H1 (cell line): Measurements from ENCODE around the gene PPP1R12C. TPM values are rescaled to one million over a fixed set of nuclear protein-coding genes. Genes with fewer than 3 reads are reported as not detected.

ENCODE experiments used
- CTCF ChIA-PET: fragments of 300-600 bp; sonication (Branson Sonifier 250); formaldehyde crosslinking; loops from one replicate; lab custom pipeline; 2021; ENCODE audit not compliant: partially characterized antibody; lab: Charles Lee
- POLR2A ChIA-PET: fragments of 300-600 bp; sonication (Branson Sonifier 250); formaldehyde crosslinking; loops from one replicate; lab custom pipeline; 2021; ENCODE audit warnings: inconsistent platforms; ENCODE audit not compliant: partially characterized antibody; lab: Charles Lee
- DNase-seq, 2 experiments: peaks; one replicate each; pipeline versions ENCODE4 v3.0.0 to v3.0.0-alpha.2; 2010 to 2022; ENCODE audit warnings: low spot score in 2 of 2, low read depth in 1 of 2, mixed read lengths in 1 of 2
- FAIRE-seq: peaks from 2 replicates; lab custom pipeline; 2011; peaks lifted over from hg19 to GRCh38; lab: Jason Lieb, UNC
- H2AFZ ChIP-seq: 2 replicates; pipeline ENCODE4 v1.8.1; 2012; ENCODE audit warnings: low read length, inconsistent platforms
- H2AK5ac ChIP-seq: 2 replicates; pipeline ENCODE4 v1.6.1; 2013; ENCODE audit warnings: low read depth, low read length
- H2BK120ac ChIP-seq: replicated peaks from 2 replicates; pipeline ENCODE3; 2013; ENCODE audit warnings: low read depth, low read length, inconsistent platforms
- H2BK12ac ChIP-seq: 2 replicates; pipeline ENCODE4 v1.6.1; 2013; ENCODE audit warnings: low read depth, low read length
- H2BK15ac ChIP-seq: 2 replicates; pipeline ENCODE4 v1.6.1; 2013; ENCODE audit warnings: low read length
- H2BK20ac ChIP-seq: 2 replicates; pipeline ENCODE4 v1.6.1; 2013; ENCODE audit warnings: low read length
- H2BK5ac ChIP-seq: 2 replicates; pipeline ENCODE4 v1.6.1; 2013; ENCODE audit warnings: low read depth, low read length
- H3K14ac ChIP-seq: 2 replicates; pipeline ENCODE4 v1.6.1; 2013; ENCODE audit warnings: inconsistent platforms; ENCODE audit not compliant: insufficient read length
- H3K18ac ChIP-seq: 2 replicates; pipeline ENCODE4 v1.6.1; 2013; ENCODE audit warnings: low read length; ENCODE audit errors: extremely low read depth
- H3K23ac ChIP-seq: 2 replicates; pipeline ENCODE4 v1.6.1; 2013; ENCODE audit warnings: inconsistent platforms; ENCODE audit not compliant: insufficient read length
- H3K23me2 ChIP-seq: 2 replicates; pipeline ENCODE4 v1.6.1; 2013; ENCODE audit warnings: low read depth, low read length
- H3K27ac ChIP-seq: 2 replicates; pipeline ENCODE4 v1.6.1; 2011; ENCODE audit warnings: low read depth, low read length, inconsistent platforms
- H3K27me3 ChIP-seq, 4 experiments: replicated peaks in 1 of 4; 1 replicate in 1 of 4; 2 replicates in 3 of 4; pipeline versions ENCODE4 v1.6.1 to v1.8.1; 2011 to 2013; ENCODE audit warnings: low read length in 3 of 4, mild to moderate bottlenecking in 3 of 4, inconsistent platforms in 2 of 4, mixed read lengths in 2 of 4, moderate library complexity in 1 of 4; ENCODE audit not compliant: control insufficient read depth in 3 of 4, insufficient read depth in 3 of 4; ENCODE audit errors: extremely low read depth in 1 of 4
- H3K36me3 ChIP-seq, 4 experiments: 2 replicates each; pipeline versions ENCODE4 v1.6.1 to v1.8.1; 2011 to 2013; ENCODE audit warnings: mild to moderate bottlenecking in 4 of 4, low read length in 3 of 4, moderate library complexity in 2 of 4, control low read depth in 1 of 4, inconsistent platforms in 1 of 4; ENCODE audit not compliant: insufficient read depth in 4 of 4, control insufficient read depth in 2 of 4
- H3K4ac ChIP-seq: replicated peaks from 2 replicates; pipeline ENCODE3; 2013; ENCODE audit warnings: low read length, low read depth, mixed read lengths, inconsistent platforms; ENCODE audit not compliant: insufficient read length
- H3K4me1 ChIP-seq, 4 experiments: replicated peaks in 1 of 4; 1 replicate in 1 of 4; 2 replicates in 3 of 4; pipeline versions ENCODE4 v1.6.1 to v1.8.1; 2011 to 2013; ENCODE audit warnings: low read length in 3 of 4, inconsistent platforms in 2 of 4, mixed read lengths in 1 of 4; ENCODE audit not compliant: insufficient read depth in 4 of 4, control insufficient read depth in 3 of 4
- H3K4me2 ChIP-seq, 2 experiments: 2 replicates each; pipeline versions ENCODE4 v1.6.1 to v1.8.1; 2011 to 2013; ENCODE audit warnings: low read depth in 2 of 2, low read length in 2 of 2, control low read depth in 1 of 2, inconsistent platforms in 1 of 2, mild to moderate bottlenecking in 1 of 2; ENCODE audit not compliant: insufficient read depth in 1 of 2
- H3K4me3 ChIP-seq, 4 experiments: fragments of 200-600, 300-600 bp in 1 of 4; sonication (generic), shearing (Covaris generic), sonication (Bioruptor Twin) in 1 of 4; 2 replicates each; pipeline versions ENCODE4 v1.5.1 to v1.8.1; 2011 to 2016; ENCODE audit warnings: low read length in 4 of 4, low read depth in 3 of 4, control low read depth in 2 of 4, inconsistent platforms in 2 of 4, mild to moderate bottlenecking in 2 of 4, mixed read lengths in 1 of 4, moderate library complexity in 1 of 4; ENCODE audit not compliant: insufficient read depth in 2 of 4; ENCODE audit errors: extremely low read depth in 1 of 4
- H3K56ac ChIP-seq: replicated peaks from 2 replicates; pipeline ENCODE3; 2013; ENCODE audit warnings: low read depth, mild to moderate bottlenecking, mixed read lengths, low read length, inconsistent platforms; ENCODE audit not compliant: insufficient read length
- H3K79me1 ChIP-seq: 2 replicates; pipeline ENCODE4 v1.6.1; 2013; ENCODE audit warnings: low read depth, low read length, control low read depth
- H3K79me2 ChIP-seq, 2 experiments: 2 replicates each; pipeline versions ENCODE4 v1.6.1 to v1.8.1; 2012 to 2013; ENCODE audit warnings: low read length in 2 of 2, mild to moderate bottlenecking in 2 of 2, inconsistent platforms in 1 of 2; ENCODE audit not compliant: insufficient read depth in 2 of 2, control insufficient read depth in 1 of 2
- H3K9ac ChIP-seq, 4 experiments: replicated peaks in 1 of 4; 1 replicate in 1 of 4; 2 replicates in 3 of 4; pipeline versions ENCODE4 v1.6.1 to v1.8.1; 2011 to 2013; ENCODE audit warnings: low read depth in 3 of 4, low read length in 3 of 4, control low read depth in 2 of 4, mild to moderate bottlenecking in 2 of 4, moderate library complexity in 2 of 4, inconsistent platforms in 1 of 4; ENCODE audit errors: extremely low read depth in 1 of 4
- H3K9me3 ChIP-seq, 2 experiments: 2 replicates each; pipeline versions ENCODE4 v1.6.1 to v1.8.1; 2012 to 2013; ENCODE audit warnings: mild to moderate bottlenecking in 2 of 2, moderate library complexity in 2 of 2, control low read depth in 1 of 2, inconsistent platforms in 1 of 2, low read depth in 1 of 2, low read length in 1 of 2, mixed read lengths in 1 of 2; ENCODE audit not compliant: insufficient read depth in 2 of 2
- H4K20me1 ChIP-seq, 2 experiments: replicated peaks in 1 of 2; 2 replicates each; pipeline versions ENCODE3 to v1.8.1; 2011 to 2013; ENCODE audit warnings: inconsistent platforms in 2 of 2, low read length in 2 of 2, mild to moderate bottlenecking in 1 of 2; ENCODE audit not compliant: insufficient read depth in 2 of 2, control insufficient read depth in 1 of 2
- H4K5ac ChIP-seq: 2 replicates; pipeline ENCODE4 v1.6.1; 2013; ENCODE audit warnings: low read length, low read depth, mixed read lengths, inconsistent platforms; ENCODE audit not compliant: insufficient read length
- H4K8ac ChIP-seq: 2 replicates; pipeline ENCODE4 v1.8.0; 2013; ENCODE audit warnings: mild to moderate bottlenecking, moderate library complexity, low read length, inconsistent platforms; ENCODE audit not compliant: insufficient read depth; ENCODE audit errors: extremely low read depth
- H4K91ac ChIP-seq: replicated peaks from 2 replicates; pipeline ENCODE3; 2013; ENCODE audit warnings: low read length, mixed read lengths, inconsistent platforms; ENCODE audit not compliant: insufficient read length
- ASH2L ChIP-seq: fragments of 200-600, 300-600 bp; sonication (generic); IDR thresholded peaks from one replicate; pipeline ENCODE4 v1.7.1; 2017; ENCODE audit warnings: low read length
- CREB1 ChIP-seq: IDR thresholded peaks from 2 replicates; pipeline ENCODE4 v1.6.1; 2012; ENCODE audit warnings: inconsistent platforms
- HDAC6 ChIP-seq: IDR thresholded peaks from one replicate; pipeline ENCODE4 v1.7.1; 2012; ENCODE audit warnings: low read depth, mild to moderate bottlenecking, inconsistent platforms, low read length, moderate library complexity
- KDM4A ChIP-seq: IDR thresholded peaks from one replicate; pipeline ENCODE4 v1.7.1; 2012; ENCODE audit warnings: low read depth, mild to moderate bottlenecking, moderate library complexity, low read length, inconsistent platforms; ENCODE audit not compliant: severe bottlenecking
- RNF2 ChIP-seq: fragments of 200-900, 300-1000 bp; sonication (generic); IDR thresholded peaks from 2 replicates; pipeline ENCODE4 v1.7.1; 2016; ENCODE audit warnings: borderline replicate concordance, low read depth, mild to moderate bottlenecking, antibody characterized with exemption, low read length; ENCODE audit not compliant: poor library complexity, severe bottlenecking; ENCODE audit errors: missing control alignments
- TBP ChIP-seq: IDR thresholded peaks from 2 replicates; pipeline ENCODE4 v1.6.1; 2011; ENCODE audit warnings: low read depth, low read length, improper control_type of control experiment
- WGBS, 2 experiments: shearing (Covaris generic) in 1 of 2; methylation state at CpG; one replicate each; pipeline versions ENCODE4 v1.1.6 to v1.1.7; 2013 to 2015; ENCODE audit warnings: low lambda C conversion rate in 2 of 2, mixed read lengths in 2 of 2, inconsistent platforms in 1 of 2, low coverage in 1 of 2, missing lambda C conversion rate in 1 of 2; ENCODE audit not compliant: insufficient replicate concordance in 2 of 2, insufficient coverage in 1 of 2, insufficient read length in 1 of 2; ENCODE audit errors: extremely low coverage in 1 of 2, missing lambda C conversion rate in 1 of 2; 5-methylcytosine and 5-hydroxymethylcytosine counted together
- polyA plus RNA-seq, 7 experiments: library from polyadenylated mRNA; depleted of rRNA in 3 of 7; stranded (reverse) in 5 of 7; unstranded in 2 of 7; fragments of >200 nt in 5 of 7; fragments of 200-250 nt in 2 of 7; gene quantifications; 1 replicate in 5 of 7; 2 replicates in 1 of 7; 4 replicates in 1 of 7; pipeline versions ENCODE4 v1.2.1 to v1.2.3, GENCODE V29; 2011 to 2013; ENCODE audit warnings: missing spikeins in 2 of 7, mixed read lengths in 2 of 7
- total RNA-seq: library from RNA; stranded (reverse); fragmentation: NEBNext Ultra II Directional; extraction: Animal tissue kit (Norgen Biotek cat#: 25700); gene quantifications from 2 replicates; pipeline ENCODE4 v1.2.1, GENCODE V29; 2021
- TF ChIP-seq, protein P1 (sequence below), 3 experiments: IDR thresholded peaks; 1 replicate in 2 of 3; 2 replicates in 1 of 3; pipeline versions ENCODE4 v1.5.1 to v1.6.1; 2011; ENCODE audit warnings: low read length in 3 of 3, mild to moderate bottlenecking in 3 of 3, inconsistent platforms in 2 of 3, low read depth in 1 of 3, moderate library complexity in 1 of 3; ENCODE audit not compliant: insufficient read depth in 1 of 3; ENCODE audit errors: control extremely low read depth in 1 of 3
- TF ChIP-seq, protein P2 (sequence below): IDR thresholded peaks from 2 replicates; pipeline ENCODE4 v1.6.1; 2012; ENCODE audit warnings: inconsistent platforms

Gene PPP1R12C
- total and polyA plus RNA-seq, 2 of the 8 experiments (the other 6 are each of a cell fraction or from before 2014, with no cell fraction given), result 31.7 to 71.5 TPM

DNA sequence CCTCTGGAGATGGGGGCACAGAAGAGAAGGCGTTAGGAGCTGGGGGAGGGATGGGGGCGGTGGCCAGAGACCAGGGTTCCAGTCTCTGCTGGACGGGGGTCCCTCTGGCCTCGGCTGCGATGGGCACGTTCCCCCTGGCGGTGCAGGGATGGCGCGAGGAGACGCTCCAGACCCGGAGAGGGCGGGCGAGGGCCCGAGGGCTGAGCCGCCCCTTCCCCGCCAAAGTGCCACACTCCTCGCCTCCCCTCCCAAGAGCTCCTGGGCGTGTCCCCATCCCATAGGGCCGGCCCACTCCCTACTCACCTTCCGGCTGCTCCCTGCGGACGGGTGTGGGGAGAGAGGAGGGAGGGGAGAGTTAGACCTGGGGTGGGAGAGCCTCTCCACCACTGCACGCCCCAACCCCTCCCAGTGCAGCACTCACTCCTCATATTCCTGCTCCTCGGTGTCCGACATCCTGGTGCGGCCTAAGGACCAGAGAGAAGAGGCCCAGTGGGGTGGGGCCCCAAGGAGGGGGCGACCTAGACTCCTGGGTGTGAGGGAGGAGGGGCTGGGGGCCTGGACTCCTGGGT, 29.4 kb upstream of the PPP1R12C start:
- H3K4me1 ChIP-seq, result peaks cover 6 to 24% (median 13%) of the 10 kb centered on the region in 4 experiments
- ChIA-PET POLR2A (interaction anchor here (0.5 to 2.9 kb wide), 27 partner anchors 10 to 453 kb away, joined by 3 to 19 read pairs (median 3); partner anchors contain the start of genes FIZ1, HSPBP1, PPP1R12C and PPP6R1), CTCF (interaction anchor here (0.6 to 3.4 kb wide), 19 partner anchors 9 to 486 kb away, joined by 3 to 40 read pairs (median 5); partner anchors contain the start of genes DNAAF3, PPP1R12C and TNNI3)
- H3K79me1 ChIP-seq, result no peaks in the 10 kb centered on the region
- WGBS, 2 experiments, result 3% methylated on average over 14 of the region's 27 CpGs; no CpG with 5 or more reads in 1 of the 2 experiments
- peak overlapping the region; percentile 87; the same call in 1 of the 2 replicates for H2BK5ac ChIP-seq
- no peaks in the 10 kb centered on the region for H3K9me3 ChIP-seq
- no peak overlapping the region for H2AFZ ChIP-seq
- no peak overlapping the region for H2BK15ac ChIP-seq
- H3K23me2 ChIP-seq, result peaks cover 7% of the 10 kb centered on the region; the same call in 1 of the 2 replicates
- no peaks in the 10 kb centered on the region for H3K79me2 ChIP-seq
- H3K4ac ChIP-seq, result peak overlapping the region; percentile 66
- no peak overlapping the region for H2BK120ac ChIP-seq
- H2BK20ac ChIP-seq, result no peak overlapping the region
- peak overlapping the region; percentile 53 to 83 (median 60) for H3K4me3 ChIP-seq
- H4K5ac ChIP-seq, result peak overlapping the region; percentile 91
- H4K91ac ChIP-seq, result peak overlapping the region; percentile 98
- H3K4me2 ChIP-seq, result peak overlapping the region; percentile 68 to 70
- DNase-seq (peak; percentile 73 to 88), FAIRE-seq (peak; percentile 69)
- H3K18ac ChIP-seq, result peak overlapping the region; percentile 97
- H2AK5ac ChIP-seq, result no peak overlapping the region
- H3K9ac ChIP-seq, result peak overlapping the region in 1 of 4 experiments; percentile 38; a peak in 1 of 7 replicates
- H3K14ac ChIP-seq, result no peak overlapping the region
- H4K8ac ChIP-seq, result no peak overlapping the region; the same call in 1 of the 2 replicates
- H3K56ac ChIP-seq, result peak overlapping the region; percentile 90
- no peaks in the 10 kb centered on the region for H3K27me3 ChIP-seq
- peaks cover 0 to 5% (median 1%) of the 10 kb centered on the region in 4 experiments; a peak in 2 of 8 replicates for H3K36me3 ChIP-seq
- no peak overlapping the region for H3K23ac ChIP-seq
- H3K27ac ChIP-seq, result peak overlapping the region; percentile 19; the same call in 1 of the 2 replicates
- peak overlapping the region; percentile 60; the same call in 1 of the 2 replicates for H2BK12ac ChIP-seq
- no peaks in the 10 kb centered on the region for H4K20me1 ChIP-seq
- TF ChIP-seq, protein P1, sequence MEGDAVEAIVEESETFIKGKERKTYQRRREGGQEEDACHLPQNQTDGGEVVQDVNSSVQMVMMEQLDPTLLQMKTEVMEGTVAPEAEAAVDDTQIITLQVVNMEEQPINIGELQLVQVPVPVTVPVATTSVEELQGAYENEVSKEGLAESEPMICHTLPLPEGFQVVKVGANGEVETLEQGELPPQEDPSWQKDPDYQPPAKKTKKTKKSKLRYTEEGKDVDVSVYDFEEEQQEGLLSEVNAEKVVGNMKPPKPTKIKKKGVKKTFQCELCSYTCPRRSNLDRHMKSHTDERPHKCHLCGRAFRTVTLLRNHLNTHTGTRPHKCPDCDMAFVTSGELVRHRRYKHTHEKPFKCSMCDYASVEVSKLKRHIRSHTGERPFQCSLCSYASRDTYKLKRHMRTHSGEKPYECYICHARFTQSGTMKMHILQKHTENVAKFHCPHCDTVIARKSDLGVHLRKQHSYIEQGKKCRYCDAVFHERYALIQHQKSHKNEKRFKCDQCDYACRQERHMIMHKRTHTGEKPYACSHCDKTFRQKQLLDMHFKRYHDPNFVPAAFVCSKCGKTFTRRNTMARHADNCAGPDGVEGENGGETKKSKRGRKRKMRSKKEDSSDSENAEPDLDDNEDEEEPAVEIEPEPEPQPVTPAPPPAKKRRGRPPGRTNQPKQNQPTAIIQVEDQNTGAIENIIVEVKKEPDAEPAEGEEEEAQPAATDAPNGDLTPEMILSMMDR (IDR thresholded peaks at IDR 0.05; ENCODE audit: control extremely low read depth in 1 of 3, insufficient read depth in 1 of 3, low read depth in 1 of 3, low read length in 3 of 3), result peak in 2 of 3 experiments; percentile 10 to 14; a peak in 1 of 4 replicates
- peak; percentile 92 for TF ChIP-seq KDM4A
- 0 out of 2 replicates have a peak, but pooled peaks have one; percentile 17 for TF ChIP-seq CREB1
- TF ChIP-seq ASH2L, result peak; percentile 40
- peak; percentile 17; the same call in 1 of the 2 replicates for TF ChIP-seq TBP
- no peak for TF ChIP-seq HDAC6
- TF ChIP-seq RNF2, result no peak
- TF ChIP-seq, protein P2, sequence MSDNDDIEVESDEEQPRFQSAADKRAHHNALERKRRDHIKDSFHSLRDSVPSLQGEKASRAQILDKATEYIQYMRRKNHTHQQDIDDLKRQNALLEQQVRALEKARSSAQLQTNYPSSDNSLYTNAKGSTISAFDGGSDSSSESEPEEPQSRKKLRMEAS, result peak; percentile 69
